DND-41 (cell line): ENCODE measurements around the gene PWWP2B.

Source experiments
- ATAC-seq: fragments of 200-7000 bp; cut with Tn5 transposase; 3 replicates; pipeline ENCODE4 v1.9.1; 2021; ENCODE audit warnings: low read depth; ENCODE audit not compliant: insufficient read depth
- DNase-seq: peaks from one replicate; pipeline ENCODE4 v3.0.0-alpha.2; 2020
- H2AFZ ChIP-seq: 2 replicates; pipeline ENCODE4 v1.6.0; 2012; ENCODE audit warnings: low read depth, low read length
- H3K27ac ChIP-seq: 2 replicates; pipeline ENCODE4 v1.5.1; 2012; ENCODE audit warnings: low read length, inconsistent platforms
- H3K27me3 ChIP-seq: fragments of 200-600 bp; sonication (generic); 2 replicates; pipeline ENCODE4 v1.6.0; 2012; ENCODE audit warnings: low read length, mild to moderate bottlenecking, inconsistent platforms; ENCODE audit not compliant: insufficient read depth, poor library complexity
- H3K36me3 ChIP-seq: 2 replicates; pipeline ENCODE4 v1.5.1; 2012; ENCODE audit warnings: low read length, inconsistent platforms; ENCODE audit not compliant: insufficient read depth
- H3K4me1 ChIP-seq: 2 replicates; pipeline ENCODE4 v1.5.1; 2012; ENCODE audit warnings: mild to moderate bottlenecking, low read length; ENCODE audit not compliant: insufficient read depth
- H3K4me2 ChIP-seq: 2 replicates; pipeline ENCODE4 v1.6.0; 2012; ENCODE audit warnings: mild to moderate bottlenecking, moderate library complexity, low read length, inconsistent platforms; ENCODE audit not compliant: insufficient read depth
- H3K4me3 ChIP-seq, 2 experiments: fragments of 200-600 bp in 1 of 2; shearing (Covaris generic) in 1 of 2; 2 replicates each; pipeline ENCODE4 v1.5.1; 2012 to 2016; ENCODE audit warnings: inconsistent platforms in 2 of 2, low read length in 2 of 2, mild to moderate bottlenecking in 2 of 2, low read depth in 1 of 2, moderate library complexity in 1 of 2
- H3K79me2 ChIP-seq: 2 replicates; pipeline ENCODE4 v1.6.0; 2012; ENCODE audit warnings: low read length, inconsistent platforms; ENCODE audit not compliant: insufficient read depth
- H3K9ac ChIP-seq: 2 replicates; pipeline ENCODE4 v1.6.0; 2012; ENCODE audit warnings: low read depth, mild to moderate bottlenecking, inconsistent platforms, low read length, moderate library complexity
- H3K9me3 ChIP-seq: 2 replicates; pipeline ENCODE4 v1.5.1; 2012; ENCODE audit warnings: low read length, moderate library complexity, mild to moderate bottlenecking, inconsistent platforms; ENCODE audit not compliant: insufficient read depth, severe bottlenecking
- H4K20me1 ChIP-seq: 2 replicates; pipeline ENCODE4 v1.6.0; 2012; ENCODE audit warnings: low read length; ENCODE audit not compliant: insufficient read depth
- CTCF ChIP-seq: IDR thresholded peaks from 2 replicates; pipeline ENCODE4 v1.5.1; 2012; ENCODE audit warnings: borderline replicate concordance, low read length, moderate library complexity, mild to moderate bottlenecking; ENCODE audit not compliant: poor library complexity, severe bottlenecking; ENCODE audit errors: extremely low read depth
- EZH2 ChIP-seq: IDR thresholded peaks from 3 replicates; pipeline ENCODE4 v1.6.1; 2012; ENCODE audit warnings: borderline replicate concordance, low read depth, mild to moderate bottlenecking, moderate library complexity, low read length, inconsistent platforms; ENCODE audit not compliant: severe bottlenecking

PWWP2B gene

GRCh38 chr10:132394936-132395703, 1.9 kb upstream of the PWWP2B start:
- H3K36me3 ChIP-seq, result no peaks in the 10 kb centered on the region
- no peak overlapping the region; the same call in 1 of the 2 replicates for H3K9ac ChIP-seq
- peaks cover 8% of the 10 kb centered on the region; the same call in 1 of the 2 replicates for H3K79me2 ChIP-seq
- ATAC-seq (no peak), DNase-seq (no peak)
- no peaks in the 10 kb centered on the region for H3K27me3 ChIP-seq
- no peak overlapping the region for H3K4me2 ChIP-seq
- no peak for TF ChIP-seq EZH2
- TF ChIP-seq CTCF, result no peak
- H3K9me3 ChIP-seq, result no peaks in the 10 kb centered on the region
- H2AFZ ChIP-seq, result no peak overlapping the region
- H3K27ac ChIP-seq, result no peak overlapping the region
- H3K4me1 ChIP-seq, result peaks cover 27% of the 10 kb centered on the region
- H4K20me1 ChIP-seq, result peaks cover 21% of the 10 kb centered on the region
- H3K4me3 ChIP-seq, result no peak overlapping the region

- TF ChIP-seq EZH2, result no peak
- TF ChIP-seq CTCF, result no peak
- H3K4me1 ChIP-seq, result peaks cover 27% of the 10 kb centered on the region
- no peaks in the 10 kb centered on the region for H3K27me3 ChIP-seq
- H3K4me3 ChIP-seq, result peak overlapping the region in 1 of 2 experiments; percentile 76; a peak in 3 of 4 replicates
- peak overlapping the region; percentile 61 for H3K4me2 ChIP-seq
- no peak overlapping the region for H3K27ac ChIP-seq
- no peaks in the 10 kb centered on the region for H3K36me3 ChIP-seq
- no peak for DNase-seq
- no peak for ATAC-seq
- H3K79me2 ChIP-seq, result peaks cover 8% of the 10 kb centered on the region; the same call in 1 of the 2 replicates
- H3K9ac ChIP-seq, result peak overlapping the region; percentile 73
- H2AFZ ChIP-seq, result peak overlapping the region; percentile 51; the same call in 1 of the 2 replicates
- peaks cover 29% of the 10 kb centered on the region for H4K20me1 ChIP-seq
- no peaks in the 10 kb centered on the region for H3K9me3 ChIP-seq
These were observed 1.1 kb upstream of the PWWP2B start for GRCh38 chr10:132395704-132396493.

- H3K4me2 ChIP-seq, result peak overlapping the region; percentile 61
- ATAC-seq (peak; percentile 82), DNase-seq (peak; percentile 64)
These were observed 435 bp upstream of the PWWP2B start for GRCh38 chr10:132396494-132397035.

More at GRCh38 chr10:132396494-132397035, 435 bp upstream of the PWWP2B start:
- H3K4me3 ChIP-seq, result peak overlapping the region in 1 of 2 experiments; percentile 76; a peak in 3 of 4 replicates
- H3K9me3 ChIP-seq, result no peaks in the 10 kb centered on the region
- H3K4me1 ChIP-seq, result peaks cover 27% of the 10 kb centered on the region
- H3K36me3 ChIP-seq, result no peaks in the 10 kb centered on the region
- H2AFZ ChIP-seq, result peak overlapping the region; percentile 51; the same call in 1 of the 2 replicates
- H3K27ac ChIP-seq, result no peak overlapping the region
- peak overlapping the region; percentile 73 for H3K9ac ChIP-seq
- peaks cover 8% of the 10 kb centered on the region; the same call in 1 of the 2 replicates for H3K79me2 ChIP-seq
- no peaks in the 10 kb centered on the region for H3K27me3 ChIP-seq
- H4K20me1 ChIP-seq, result peaks cover 30% of the 10 kb centered on the region
- TF ChIP-seq CTCF (peak; percentile 59), EZH2 (no peak)
